Nucleus accumbens (tissue), 56 donors: Measurements from ENCODE around the gene YPEL5.
A peak's percentile ranks its signal among the peaks of the same experiment; 100 is the strongest.

Experiments used
- DNase-seq, 56 donors: peaks; one replicate each; lab custom pipeline; 2025; lab: John Stamatoyannopoulos, UW

The YPEL5 gene

GRCh38 chr2:30162806-30163205, 16.0 kb downstream of the YPEL5 start:
- DNase-seq: no peak

- DNase-seq: no peak
These were observed 17.5 kb downstream of the YPEL5 start for GRCh38 chr2:30164131-30164925.

- peak in 39 of 56 donors; percentile 3 to 68 (median 21) for DNase-seq
These were observed 18.3 kb downstream of the YPEL5 start for GRCh38 chr2:30165050-30165520.

GRCh38 chr2:30165617-30166016, 18.8 kb downstream of the YPEL5 start:
- DNase-seq: no peak

- DNase-seq: no peak
These were observed 25.8 kb downstream of the YPEL5 start for GRCh38 chr2:30172627-30173026.

GRCh38 chr2:30177440-30177839, 30.6 kb downstream of the YPEL5 start:
- no peak for DNase-seq

- DNase-seq: no peak
These were observed 31.1 kb downstream of the YPEL5 start for GRCh38 chr2:30177956-30178355.

- DNase-seq: peak in 1 of 56 donors; percentile 9
These were observed 32.0 kb downstream of the YPEL5 start for GRCh38 chr2:30178618-30179434.

GRCh38 chr2:30179536-30179935, 32.7 kb downstream of the YPEL5 start:
- DNase-seq: no peak

GRCh38 chr2:30180226-30180625, 33.4 kb downstream of the YPEL5 start:
- peak in 3 of 56 donors; percentile 5 to 14 (median 12) for DNase-seq

- no peak for DNase-seq
These were observed 34.4 kb downstream of the YPEL5 start for GRCh38 chr2:30181176-30181575.

GRCh38 chr2:30184035-30184434, 37.2 kb downstream of the YPEL5 start:
- DNase-seq: no peak

GRCh38 chr2:30185178-30185577, 38.4 kb downstream of the YPEL5 start:
- no peak for DNase-seq

- no peak for DNase-seq
These were observed 41.5 kb downstream of the YPEL5 start for GRCh38 chr2:30188292-30188691.

GRCh38 chr2:30190637-30191036, 43.8 kb downstream of the YPEL5 start:
- no peak for DNase-seq

- no peak for DNase-seq
These were observed 44.3 kb downstream of the YPEL5 start for GRCh38 chr2:30191107-30191506.

- DNase-seq: no peak
These were observed 45.0 kb downstream of the YPEL5 start for GRCh38 chr2:30191819-30192271.

GRCh38 chr2:30192314-30192713, 45.5 kb downstream of the YPEL5 start:
- DNase-seq: no peak

GRCh38 chr2:30193104-30193681, 46.4 kb downstream of the YPEL5 start:
- no peak for DNase-seq

GRCh38 chr2:30194421-30194820, 47.6 kb downstream of the YPEL5 start:
- DNase-seq: no peak

GRCh38 chr2:30195016-30195415, 48.2 kb downstream of the YPEL5 start:
- no peak for DNase-seq
